ENCODE results near the gene CGB7. TPM values are rescaled to one million over a fixed set of nuclear protein-coding genes. Genes with fewer than 3 reads are reported as not detected.

The CGB7 gene
- total RNA-seq (ENCODE audit: low replicate concordance), result 0.15 and 0.23 TPM in 2 replicates

DNA sequence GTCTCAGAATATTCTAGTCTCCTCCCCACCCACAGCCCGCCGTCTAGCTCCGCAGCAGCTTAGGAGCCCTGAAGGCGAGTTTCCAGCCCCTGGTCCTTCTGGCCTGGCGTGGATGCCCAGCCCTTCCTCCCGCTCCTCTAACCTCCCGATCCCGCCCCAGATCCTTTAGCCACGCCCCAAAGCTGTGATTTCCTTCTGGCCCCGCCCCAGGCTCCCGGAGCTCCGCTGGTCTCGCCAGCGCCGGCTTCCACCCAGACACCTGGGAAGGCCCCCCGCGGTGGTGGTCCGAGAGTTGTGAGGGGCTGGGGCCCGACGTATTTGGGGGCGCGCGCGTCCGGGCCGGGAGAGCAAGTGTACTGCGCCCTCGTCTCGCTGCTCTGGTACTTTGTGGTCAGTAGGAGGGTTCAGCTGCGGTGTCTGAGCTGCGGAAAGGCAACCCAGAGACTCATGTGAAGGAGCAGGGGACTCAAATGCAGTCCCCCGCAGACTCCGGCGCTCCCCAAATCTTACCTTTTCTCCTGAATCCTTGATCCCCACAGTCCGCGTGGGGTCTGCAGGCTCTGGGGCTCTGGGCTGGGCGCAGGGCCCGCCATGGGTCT lies at the start of gene CGB7:
Gene CGB7 (minus strand): TSS at position 114 of the 599 bp plus-strand sequence. CDS start 2,374 bp downstream, outside the sequence.

DNA sequence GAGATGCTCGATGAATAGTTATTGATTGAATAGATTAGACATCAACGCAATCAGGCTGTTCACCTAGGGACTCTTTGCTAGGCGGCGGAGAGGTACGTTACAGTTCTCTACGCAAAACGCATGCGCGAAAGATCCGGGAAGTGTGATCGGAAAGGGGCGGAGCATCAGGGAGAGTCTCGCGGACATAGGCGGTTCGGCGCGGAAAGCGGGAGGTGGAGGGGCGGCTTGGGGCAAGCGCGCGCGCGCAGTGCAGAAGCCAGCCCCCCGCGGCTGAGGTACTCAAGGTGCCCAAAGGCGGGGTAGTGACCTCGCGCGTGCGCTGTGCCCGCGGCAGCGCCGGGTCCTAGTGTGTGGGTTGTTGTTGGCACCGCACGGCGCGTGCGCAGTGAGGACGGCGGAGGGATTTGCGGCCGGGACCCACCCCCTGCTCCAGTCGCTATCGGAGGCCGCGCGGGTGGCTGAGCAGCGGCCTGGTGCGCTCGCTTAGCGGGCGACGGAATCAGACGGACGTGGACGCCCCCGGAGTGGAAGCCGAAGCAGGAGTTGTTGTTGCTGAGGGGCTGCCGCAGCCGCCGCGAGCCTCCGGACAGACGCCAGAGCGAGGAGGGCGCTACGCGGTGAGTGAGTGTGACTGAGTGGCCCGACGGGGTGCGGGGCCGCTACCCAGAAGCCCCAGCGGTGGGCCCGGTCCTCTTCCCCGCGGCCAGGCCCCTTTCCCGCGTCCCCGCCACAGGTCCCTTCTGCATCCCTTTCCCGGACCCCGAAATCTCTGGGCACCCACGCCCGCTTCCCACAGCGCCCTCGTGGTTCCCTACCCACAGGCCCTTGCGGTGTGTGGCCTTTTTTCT lies 27.7 kb upstream of the CGB7 start, which contains the start of gene SNRNP70:
Gene SNRNP70 (plus strand): TSS at position 432 of the 848 bp plus-strand sequence. CDS start 964 bp downstream, outside the sequence.

DNA sequence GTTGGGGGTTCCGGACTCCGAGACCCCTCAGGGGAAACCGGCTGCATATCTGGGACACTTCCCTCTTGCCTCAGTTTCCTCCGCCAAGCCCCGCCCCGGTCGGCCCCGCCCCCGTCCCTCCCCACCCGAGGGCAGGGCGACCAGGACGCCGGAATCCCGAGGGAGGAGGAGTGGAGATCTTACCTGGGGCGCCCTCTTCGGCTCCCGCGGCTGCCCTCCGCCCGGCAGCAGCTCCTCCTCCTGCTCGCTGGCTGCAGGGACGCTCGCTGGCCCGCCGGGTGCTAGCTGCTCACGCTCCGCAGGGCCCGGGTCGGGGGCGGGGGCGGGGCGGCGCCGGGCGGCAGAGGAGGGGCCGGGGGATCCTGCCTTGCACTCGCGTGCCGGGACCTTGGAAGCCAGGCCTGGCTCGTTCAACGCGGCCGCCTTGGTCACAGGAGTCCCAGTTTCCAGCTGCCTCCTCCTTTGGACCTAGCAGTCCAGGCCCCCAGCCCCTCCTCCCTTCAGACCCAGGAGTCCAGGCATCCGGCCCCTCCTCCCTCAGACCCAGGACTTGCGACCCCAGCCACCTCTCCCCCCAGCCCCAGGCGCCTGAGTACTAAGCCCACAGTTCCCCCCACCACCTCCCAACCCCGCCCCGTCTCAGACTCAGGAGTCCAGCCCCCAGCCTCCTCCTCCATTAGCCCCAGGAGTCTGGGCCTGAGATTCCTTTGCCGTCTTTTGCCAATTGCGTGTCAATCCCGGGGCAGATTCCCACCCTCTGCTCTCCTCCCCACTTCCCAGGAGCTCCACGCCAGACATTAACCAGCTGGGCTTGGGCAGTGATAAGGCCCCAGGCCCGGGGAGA lies 7.4 kb upstream of the CGB7 start, which contains the start of gene NTF4:
Gene NTF4 (minus strand): TSS at position 51 of the 844 bp plus-strand sequence. CDS start 2,821 bp downstream, outside the sequence.

DNA sequence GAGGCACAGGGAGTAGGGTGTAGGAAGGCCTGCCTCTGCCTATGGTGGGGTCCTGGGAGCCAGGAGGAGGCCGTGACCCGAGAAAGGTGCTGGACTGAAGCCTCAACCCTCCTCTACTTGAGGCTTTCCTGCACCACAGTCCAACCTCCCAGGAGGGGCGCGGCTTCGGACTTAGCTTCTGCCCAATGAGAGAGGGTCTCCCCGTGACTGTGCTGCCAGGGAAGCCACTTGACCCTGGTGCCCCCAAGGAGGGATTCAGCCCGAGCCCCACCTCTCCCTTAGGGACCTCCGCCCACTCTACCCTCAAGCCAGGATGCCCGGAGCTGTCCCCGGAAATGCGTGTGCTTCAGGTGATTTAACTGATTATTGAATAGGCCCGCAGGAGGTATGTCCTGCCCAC lies 8.5 kb downstream of the CGB7 start, which contains the start of gene CGB8:
Gene CGB8 (minus strand): TSS at position 101 of the 400 bp plus-strand sequence. CDS start 372 bp downstream, outside the sequence.

DNA sequence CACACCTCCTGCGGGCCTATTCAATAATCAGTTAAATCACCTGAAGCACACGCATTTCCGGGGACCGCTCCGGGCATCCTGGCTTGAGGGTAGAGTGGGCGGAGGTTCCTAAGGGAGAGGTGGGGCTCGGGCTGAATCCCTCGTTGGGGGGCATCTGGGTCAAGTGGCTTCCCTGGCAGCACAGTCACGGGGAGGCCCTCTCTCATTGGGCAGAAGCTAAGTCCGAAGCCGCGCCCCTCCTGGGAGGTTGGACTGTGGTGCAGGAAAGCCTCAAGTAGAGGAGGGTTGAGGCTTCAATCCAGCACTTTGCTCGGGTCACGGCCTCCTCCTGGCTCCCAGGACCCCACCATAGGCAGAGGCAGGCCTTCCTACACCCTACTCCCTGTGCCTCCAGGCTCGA lies 14.0 kb downstream of the CGB7 start, which contains the start of gene CGB5:
Gene CGB5 (plus strand): TSS at position 301 of the 400 bp plus-strand sequence. CDS start 362 bp downstream, outside the sequence.

DNA sequence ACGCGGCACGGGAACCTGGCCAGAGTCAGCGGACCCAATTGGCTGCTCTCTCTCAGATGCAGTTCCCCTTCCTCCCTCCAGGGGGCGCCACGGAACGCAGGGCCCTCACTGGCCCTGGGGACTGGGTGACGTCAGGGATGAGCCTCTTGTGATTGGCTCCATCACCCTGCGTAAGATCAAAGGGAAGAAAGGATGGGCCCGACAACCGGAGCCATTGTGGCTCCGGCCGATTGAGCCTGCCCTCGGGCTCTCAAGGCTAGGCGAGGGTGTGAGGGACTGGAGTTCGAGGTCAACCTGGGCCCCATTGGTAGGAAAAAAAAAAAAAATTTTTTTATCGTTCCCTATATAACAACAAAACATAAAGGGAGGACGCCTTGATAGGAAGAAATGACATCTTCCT lies 20.7 kb downstream of the CGB7 start, which contains the start of gene CGB1:
Gene CGB1 (minus strand): TSS at position 81 of the 400 bp plus-strand sequence. CDS start 184 bp downstream, outside the sequence.

DNA sequence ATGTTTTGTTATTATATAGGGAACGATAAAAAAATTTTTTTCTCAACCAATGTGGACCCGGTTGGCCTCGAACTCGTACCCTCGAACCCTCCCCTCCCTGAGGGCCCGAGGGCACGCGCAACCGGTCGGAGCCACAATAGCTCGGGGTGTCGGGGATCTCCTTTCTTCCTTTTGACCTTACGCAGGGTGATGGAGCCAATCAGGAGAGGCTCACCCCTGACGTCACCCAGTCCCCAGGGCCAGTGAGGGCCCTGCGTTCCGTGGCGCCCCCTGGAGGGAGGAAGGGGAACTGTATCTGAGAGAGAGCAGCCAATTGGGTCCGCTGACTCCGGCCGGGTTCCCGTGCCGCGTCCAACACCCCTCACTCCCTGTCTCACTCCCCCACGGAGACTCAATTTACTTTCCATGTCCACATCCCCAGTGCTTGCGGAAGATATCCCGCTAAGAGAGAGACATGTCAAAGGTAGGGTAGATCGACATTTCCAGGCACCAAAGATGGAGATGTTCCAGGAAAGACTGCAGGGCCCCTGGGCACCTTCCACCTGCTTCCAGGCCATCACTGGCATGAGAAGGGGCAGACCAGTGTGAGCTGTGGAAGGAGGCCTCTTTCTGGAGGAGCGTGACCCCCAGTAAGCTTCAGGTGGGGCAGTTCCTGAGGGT lies 25.8 kb downstream of the CGB7 start, which contains the start of gene CGB2:
Gene CGB2 (plus strand): TSS at position 249 of the 660 bp plus-strand sequence. CDS start 206 bp downstream, at position 455.

DNA sequence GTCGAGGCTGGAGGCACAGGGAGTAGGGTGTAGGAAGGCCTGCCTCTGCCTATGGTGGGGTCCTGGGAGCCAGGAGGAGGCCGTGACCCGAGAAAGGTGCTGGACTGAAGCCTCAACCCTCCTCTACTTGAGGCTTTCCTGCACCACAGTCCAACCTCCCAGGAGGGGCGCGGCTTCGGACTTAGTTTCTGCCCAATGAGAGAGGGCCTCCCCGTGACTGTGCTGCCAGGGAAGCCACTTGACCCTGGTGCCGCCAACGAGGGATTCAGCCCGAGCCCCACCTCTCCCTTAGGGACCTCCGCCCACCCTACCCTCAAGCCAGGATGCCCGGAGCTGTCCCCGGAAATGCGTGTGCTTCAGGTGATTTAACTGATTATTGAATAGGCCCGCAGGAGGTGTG lies 33.3 kb downstream of the CGB7 start, which contains the start of gene CGB3:
Gene CGB3 (minus strand): TSS at position 101 of the 400 bp plus-strand sequence. CDS start 362 bp downstream, outside the sequence.

DNA sequence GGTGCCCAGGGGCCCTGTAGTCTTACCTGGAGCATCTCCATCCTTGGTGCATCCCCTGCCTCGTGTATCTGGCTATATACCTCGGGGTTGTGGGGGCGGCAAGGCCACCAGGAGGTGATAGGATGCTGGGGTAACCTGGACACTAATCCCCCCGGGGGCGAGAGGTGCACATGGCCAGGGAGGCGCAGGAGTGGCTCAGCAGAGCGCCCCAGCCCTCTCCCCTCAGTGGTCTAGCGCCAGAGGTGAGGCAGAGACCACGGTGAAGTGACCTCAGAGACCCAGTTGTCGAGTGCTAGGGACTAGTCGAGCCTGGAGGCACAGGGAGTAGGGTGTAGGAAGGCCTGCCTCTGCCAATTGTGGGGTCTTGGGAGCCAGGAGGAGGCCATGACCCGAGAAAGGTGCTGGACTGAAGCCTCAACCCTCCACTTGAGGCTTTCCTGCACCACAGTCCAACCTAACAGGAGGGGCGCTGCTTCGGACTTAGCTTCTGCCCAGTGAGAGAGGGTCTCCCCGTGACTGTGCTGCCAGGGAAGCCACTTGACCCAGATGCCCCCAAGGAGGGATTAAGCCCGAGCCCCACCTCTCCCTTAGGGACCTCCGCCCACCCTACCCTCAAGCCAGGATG lies 40.4 kb downstream of the CGB7 start, which contains the start of gene LHB:
Gene LHB (minus strand): TSS at position 51 of the 625 bp plus-strand sequence. CDS start 10 bp downstream, at position 41.

Other genes with a start within 250 kb of the CGB7 start
- gene BCAT2, start 246.7 kb downstream of the CGB7 start, total RNA-seq (ENCODE audit: low replicate concordance), result 24.1 and 34.1 TPM in 2 replicates
- gene HSD17B14, start 221.3 kb downstream of the CGB7 start, total RNA-seq (ENCODE audit: low replicate concordance), result 5.3 and 8.8 TPM in 2 replicates
- 8.3 and 20.7 TPM in 2 replicates for gene PLEKHA4, start 189.1 kb downstream of the CGB7 start, total RNA-seq (ENCODE audit: low replicate concordance)
- gene PPP1R15A, start 185.3 kb downstream of the CGB7 start, total RNA-seq (ENCODE audit: low replicate concordance), result 37.8 and 59.0 TPM in 2 replicates
- gene TULP2, start 159.0 kb downstream of the CGB7 start, total RNA-seq (ENCODE audit: low replicate concordance), result 0.08 and 0.59 TPM in 2 replicates
- gene NUCB1, start 157.4 kb downstream of the CGB7 start, total RNA-seq (ENCODE audit: low replicate concordance), result 113 and 238 TPM in 2 replicates
- 0.38 and 0.82 TPM in 2 replicates for gene DHDH, start 124.0 kb downstream of the CGB7 start, total RNA-seq (ENCODE audit: low replicate concordance)
- gene BAX, start 102.9 kb downstream of the CGB7 start, total RNA-seq (ENCODE audit: low replicate concordance), result 65.3 and 139 TPM in 2 replicates
- gene FTL, start 92.4 kb downstream of the CGB7 start, total RNA-seq (ENCODE audit: low replicate concordance), result 1,491 and 2,478 TPM in 2 replicates
- gene GYS1, start 64.4 kb downstream of the CGB7 start, total RNA-seq (ENCODE audit: low replicate concordance), result 27.9 and 31.0 TPM in 2 replicates
- gene RUVBL2, start 63.9 kb downstream of the CGB7 start, total RNA-seq (ENCODE audit: low replicate concordance), result 246 and 247 TPM in 2 replicates
- 0.15 TPM in 1 of 2 replicates, not detected in the other for gene LHB, start 40.7 kb downstream of the CGB7 start, total RNA-seq (ENCODE audit: low replicate concordance)
- not detected in 2 replicates for gene CGB3, start 33.4 kb downstream of the CGB7 start, total RNA-seq (ENCODE audit: low replicate concordance)
- not detected in 2 replicates for gene CGB2, start 25.9 kb downstream of the CGB7 start, total RNA-seq (ENCODE audit: low replicate concordance)
- not detected in 2 replicates for gene CGB1, start 20.9 kb downstream of the CGB7 start, total RNA-seq (ENCODE audit: low replicate concordance)
- not detected in 2 replicates for gene CGB5, start 13.9 kb downstream of the CGB7 start, total RNA-seq (ENCODE audit: low replicate concordance)
- not detected in 2 replicates for gene CGB8, start 8.6 kb downstream of the CGB7 start, total RNA-seq (ENCODE audit: low replicate concordance)
- gene NTF4, start 7.1 kb upstream of the CGB7 start, total RNA-seq (ENCODE audit: low replicate concordance), result 0.23 TPM in 1 of 2 replicates, not detected in the other
- not detected in 2 replicates for gene KCNA7, start 14.9 kb upstream of the CGB7 start, total RNA-seq (ENCODE audit: low replicate concordance)
- gene SNRNP70, start 27.7 kb upstream of the CGB7 start, total RNA-seq (ENCODE audit: low replicate concordance), result 119 and 188 TPM in 2 replicates
- 6.2 and 16.4 TPM in 2 replicates for gene LIN7B, start 56.6 kb upstream of the CGB7 start, total RNA-seq (ENCODE audit: low replicate concordance)
- 0.70 and 1.4 TPM in 2 replicates for gene C19orf73, start 61.4 kb upstream of the CGB7 start, total RNA-seq (ENCODE audit: low replicate concordance)
- 1.3 and 2.1 TPM in 2 replicates for gene PPFIA3, start 61.8 kb upstream of the CGB7 start, total RNA-seq (ENCODE audit: low replicate concordance)
- gene HRC, start 97.6 kb upstream of the CGB7 start, total RNA-seq (ENCODE audit: low replicate concordance), result 0.12 and 0.30 TPM in 2 replicates
- gene TRPM4, start 100.0 kb upstream of the CGB7 start, total RNA-seq (ENCODE audit: low replicate concordance), result 7.5 and 10.6 TPM in 2 replicates

Data from smooth muscle cell of the coronary artery (primary cell).